HCT116 (cell line): ENCODE measurements around the gene MN1.

ENCODE experiments used
- CEBPB ChIP-seq: IDR thresholded peaks from 2 replicates; pipeline ENCODE4 v1.6.1; 2012; ENCODE audit warnings: low read depth
- POLR2A ChIP-seq: IDR thresholded peaks from 2 replicates; pipeline ENCODE4 v1.7.0; 2011; ENCODE audit warnings: borderline replicate concordance; ENCODE audit not compliant: insufficient read depth, insufficient read length; ENCODE audit errors: extremely low read depth
- SIN3A ChIP-seq: IDR thresholded peaks from 2 replicates; pipeline ENCODE4 v1.6.1; 2012; ENCODE audit warnings: low read depth
- SRF ChIP-seq: IDR thresholded peaks from 2 replicates; pipeline ENCODE4 v1.6.1; 2012; ENCODE audit warnings: low read depth
- TF ChIP-seq, protein P1 (sequence below), 3 experiments: fragments of 200-600 bp in 1 of 3; sonication (generic) in 1 of 3; IDR thresholded peaks in 2 of 3; conservative IDR thresholded peaks in 1 of 3; 2 replicates each; pipeline ENCODE4 v1.5.1; 2012 to 2017; ENCODE audit warnings: low read depth in 2 of 3, low read length in 2 of 3, antibody characterized with exemption in 1 of 3, borderline replicate concordance in 1 of 3, control low read depth in 1 of 3, mild to moderate bottlenecking in 1 of 3, mixed read lengths in 1 of 3, mixed run types in 1 of 3, moderate library complexity in 1 of 3; ENCODE audit not compliant: insufficient read depth in 1 of 3

DNA sequence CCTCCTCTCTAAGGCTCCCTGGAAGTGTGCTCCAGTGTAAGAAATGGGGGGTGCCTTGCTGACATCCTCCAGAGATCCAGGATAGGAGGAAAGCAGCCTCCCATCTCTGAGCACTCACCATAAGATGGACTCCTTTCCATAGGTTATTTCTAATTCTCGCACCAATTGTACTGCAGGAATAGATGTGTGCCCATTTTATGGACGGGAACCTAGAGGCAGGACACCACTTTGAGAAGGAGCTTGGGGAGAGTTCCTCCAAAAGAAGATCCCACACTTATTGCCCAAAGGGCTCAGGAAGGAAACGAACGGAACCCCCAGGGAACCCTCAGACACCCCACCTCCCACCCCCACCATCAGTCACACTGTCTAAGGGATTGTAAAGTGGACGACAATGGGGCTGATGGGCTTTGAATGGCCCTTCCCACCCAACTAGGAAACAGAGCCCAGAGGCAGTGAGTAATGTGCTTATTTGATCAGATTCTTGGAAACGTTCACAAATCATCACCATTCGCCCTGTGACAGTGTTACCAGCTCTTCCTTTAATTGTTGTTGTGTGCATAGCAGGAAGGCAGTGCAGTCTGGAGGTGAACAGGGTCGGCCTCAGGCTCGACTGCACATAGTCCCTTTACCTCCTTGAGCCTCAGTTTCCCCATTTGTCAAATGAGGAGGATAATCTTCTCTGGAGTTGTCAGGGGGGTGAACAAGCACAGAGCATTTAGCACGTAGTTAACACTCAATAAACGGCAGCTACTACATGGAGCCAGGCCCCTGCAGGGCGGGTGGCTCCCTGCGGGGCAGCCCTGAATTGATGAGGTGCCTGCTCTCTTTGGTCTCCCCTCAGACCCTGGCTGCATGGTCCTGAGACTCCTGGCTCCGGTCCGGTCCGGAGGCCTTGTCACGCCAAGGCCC, 8.4 kb upstream of the MN1 start:
- TF ChIP-seq CEBPB = no peak
- TF ChIP-seq SRF = no peak
- TF ChIP-seq, protein P1, sequence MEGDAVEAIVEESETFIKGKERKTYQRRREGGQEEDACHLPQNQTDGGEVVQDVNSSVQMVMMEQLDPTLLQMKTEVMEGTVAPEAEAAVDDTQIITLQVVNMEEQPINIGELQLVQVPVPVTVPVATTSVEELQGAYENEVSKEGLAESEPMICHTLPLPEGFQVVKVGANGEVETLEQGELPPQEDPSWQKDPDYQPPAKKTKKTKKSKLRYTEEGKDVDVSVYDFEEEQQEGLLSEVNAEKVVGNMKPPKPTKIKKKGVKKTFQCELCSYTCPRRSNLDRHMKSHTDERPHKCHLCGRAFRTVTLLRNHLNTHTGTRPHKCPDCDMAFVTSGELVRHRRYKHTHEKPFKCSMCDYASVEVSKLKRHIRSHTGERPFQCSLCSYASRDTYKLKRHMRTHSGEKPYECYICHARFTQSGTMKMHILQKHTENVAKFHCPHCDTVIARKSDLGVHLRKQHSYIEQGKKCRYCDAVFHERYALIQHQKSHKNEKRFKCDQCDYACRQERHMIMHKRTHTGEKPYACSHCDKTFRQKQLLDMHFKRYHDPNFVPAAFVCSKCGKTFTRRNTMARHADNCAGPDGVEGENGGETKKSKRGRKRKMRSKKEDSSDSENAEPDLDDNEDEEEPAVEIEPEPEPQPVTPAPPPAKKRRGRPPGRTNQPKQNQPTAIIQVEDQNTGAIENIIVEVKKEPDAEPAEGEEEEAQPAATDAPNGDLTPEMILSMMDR (IDR thresholded peaks at IDR 0.05 in 2 of 3, conservative IDR thresholded peaks at IDR 0.05 in 1 of 3; ENCODE audit: borderline replicate concordance in 1 of 3, insufficient read depth in 1 of 3, low read depth in 2 of 3, low read length in 2 of 3) = no peak
- TF ChIP-seq SIN3A = no peak
- no peak for TF ChIP-seq POLR2A
